Lower leg skin (tissue), 3 donors: ENCODE results near the gene ARL6IP5.

Source experiments
- POLR2A ChIP-seq, 2 donors: fragments of 450-650 bp; IDR thresholded peaks; one replicate each; pipeline ENCODE4 v1.6.1; 2016 to 2017; ENCODE audit warnings: antibody characterized with exemption in 2 of 2, mild to moderate bottlenecking in 1 of 2, moderate library complexity in 1 of 2
- TF ChIP-seq, protein P1 (sequence below), 3 donors: fragments of 450-650 bp; IDR thresholded peaks; one replicate each; pipeline ENCODE4 v1.5.1; 2016; ENCODE audit warnings: antibody characterized with exemption in 3 of 3, mild to moderate bottlenecking in 3 of 3, moderate library complexity in 2 of 3

DNA sequence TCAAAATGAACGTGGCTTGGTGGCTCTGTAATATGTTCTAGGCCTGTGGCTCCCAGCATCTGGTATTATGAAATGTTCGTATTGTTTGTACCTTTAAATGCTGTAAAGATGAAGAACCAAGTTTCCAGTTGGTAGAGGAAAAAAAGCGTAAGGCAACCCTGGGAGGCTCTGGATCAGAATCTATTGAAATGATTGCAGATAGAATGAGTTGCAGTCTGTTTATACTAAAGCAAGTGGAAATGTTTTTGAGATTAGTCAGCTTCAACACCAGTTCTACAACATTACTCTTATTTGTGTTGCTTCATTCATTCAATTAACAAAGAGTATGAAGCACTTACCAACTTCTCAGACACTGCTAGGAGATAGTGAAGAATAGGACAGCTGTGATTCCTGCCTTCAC, 5.3 kb downstream of the ARL6IP5 start:
- TF ChIP-seq, protein P1, sequence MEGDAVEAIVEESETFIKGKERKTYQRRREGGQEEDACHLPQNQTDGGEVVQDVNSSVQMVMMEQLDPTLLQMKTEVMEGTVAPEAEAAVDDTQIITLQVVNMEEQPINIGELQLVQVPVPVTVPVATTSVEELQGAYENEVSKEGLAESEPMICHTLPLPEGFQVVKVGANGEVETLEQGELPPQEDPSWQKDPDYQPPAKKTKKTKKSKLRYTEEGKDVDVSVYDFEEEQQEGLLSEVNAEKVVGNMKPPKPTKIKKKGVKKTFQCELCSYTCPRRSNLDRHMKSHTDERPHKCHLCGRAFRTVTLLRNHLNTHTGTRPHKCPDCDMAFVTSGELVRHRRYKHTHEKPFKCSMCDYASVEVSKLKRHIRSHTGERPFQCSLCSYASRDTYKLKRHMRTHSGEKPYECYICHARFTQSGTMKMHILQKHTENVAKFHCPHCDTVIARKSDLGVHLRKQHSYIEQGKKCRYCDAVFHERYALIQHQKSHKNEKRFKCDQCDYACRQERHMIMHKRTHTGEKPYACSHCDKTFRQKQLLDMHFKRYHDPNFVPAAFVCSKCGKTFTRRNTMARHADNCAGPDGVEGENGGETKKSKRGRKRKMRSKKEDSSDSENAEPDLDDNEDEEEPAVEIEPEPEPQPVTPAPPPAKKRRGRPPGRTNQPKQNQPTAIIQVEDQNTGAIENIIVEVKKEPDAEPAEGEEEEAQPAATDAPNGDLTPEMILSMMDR (IDR thresholded peaks at IDR 0.05) = no peak
- no peak for TF ChIP-seq POLR2A (IDR thresholded peaks at IDR 0.05)
